HepG2 (cell line): Measurements from ENCODE around the gene HSF4. TPM values are rescaled to one million over a fixed set of nuclear protein-coding genes. Genes with fewer than 3 reads are reported as not detected.

ENCODE experiments used
- AGO1 ChIP-seq: fragments of 200-400 bp; formaldehyde crosslinking; IDR thresholded peaks from 2 replicates; pipeline ENCODE4 v1.6.1; 2017; ENCODE audit warnings: mild to moderate bottlenecking, low read depth, low read length, moderate library complexity; ENCODE audit not compliant: poor library complexity, severe bottlenecking
- CBX5 ChIP-seq: sonication (generic); formaldehyde crosslinking; IDR thresholded peaks from 2 replicates; pipeline ENCODE4 v1.4.0; 2020; ENCODE audit warnings: missing genetic modification reagents, borderline replicate concordance
- ELF4 ChIP-seq: sonication (generic); formaldehyde crosslinking; IDR thresholded peaks from 2 replicates; pipeline ENCODE4 v1.5.0; 2020; ENCODE audit warnings: missing genetic modification reagents, mild to moderate bottlenecking, moderate library complexity, borderline replicate concordance
- HNRNPK ChIP-seq: fragments of 200-400 bp; formaldehyde crosslinking; IDR thresholded peaks from 2 replicates; pipeline ENCODE4 v1.6.1; 2018; ENCODE audit warnings: low read length, low read depth, moderate library complexity, mild to moderate bottlenecking; ENCODE audit not compliant: poor library complexity, severe bottlenecking
- KLF15 ChIP-seq: sonication (generic); formaldehyde crosslinking; IDR thresholded peaks from 2 replicates; pipeline ENCODE4 v1.8.1; 2023; ENCODE audit warnings: borderline replicate concordance, mild to moderate bottlenecking, inconsistent platforms, missing genetic modification reagents, mixed read lengths
- RARG ChIP-seq: sonication (generic); formaldehyde crosslinking; IDR thresholded peaks from 2 replicates; pipeline ENCODE4 v1.4.0; 2020; ENCODE audit warnings: low read depth, mild to moderate bottlenecking, missing genetic modification reagents
- YY1 ChIP-seq: IDR thresholded peaks from 2 replicates; pipeline ENCODE4 v1.6.1; 2011; ENCODE audit warnings: low read length, low read depth, moderate library complexity, mild to moderate bottlenecking; ENCODE audit not compliant: insufficient read depth, insufficient replicate concordance
- ZFP36 ChIP-seq: fragments of 150-350 bp; IDR thresholded peaks from 2 replicates; pipeline ENCODE4 v1.6.1; 2018; ENCODE audit warnings: borderline replicate concordance, low read length, low read depth; ENCODE audit not compliant: partially characterized antibody
- ZNF224 ChIP-seq: sonication (generic); formaldehyde crosslinking; IDR thresholded peaks from 2 replicates; pipeline ENCODE4 v1.5.0; 2020; ENCODE audit warnings: mild to moderate bottlenecking, missing genetic modification reagents
- ZNF687 ChIP-seq: sonication (generic); formaldehyde crosslinking; IDR thresholded peaks from 2 replicates; pipeline ENCODE4 v1.5.1; 2020; ENCODE audit warnings: mild to moderate bottlenecking, missing genetic modification reagents, moderate library complexity
- polyA plus RNA-seq, 8 experiments: library from polyadenylated mRNA; depleted of rRNA in 3 of 8; stranded (reverse) in 7 of 8; unstranded in 1 of 8; fragments of >200 nt; fragmentation: Illumina TruSeq in 4 of 8; extraction: Trizol in 4 of 8; gene quantifications; 2 replicates each; pipeline versions ENCODE4 v1.2.1 to v1.2.3, GENCODE V29; 2011 to 2016; ENCODE audit warnings: low read depth in 4 of 8, missing spikeins in 1 of 8, mixed read lengths in 1 of 8; ENCODE audit not compliant: insufficient read depth in 1 of 8
- total RNA-seq, 5 experiments: library from RNA; depleted of rRNA; stranded (reverse); fragments of >200 nt; fragmentation: Illumina TruSeq; extraction: Trizol; gene quantifications; 2 replicates each; pipeline ENCODE4 v1.2.3, GENCODE V29; 2016; ENCODE audit warnings: low read depth in 1 of 5
- TF ChIP-seq, protein P1 (sequence below): sonication (generic); formaldehyde crosslinking; IDR thresholded peaks from 2 replicates; pipeline ENCODE4 v1.4.0; 2020; ENCODE audit warnings: missing genetic modification reagents, borderline replicate concordance
- TF ChIP-seq, protein P2 (sequence below): sonication (generic); formaldehyde crosslinking; IDR thresholded peaks from 2 replicates; pipeline ENCODE4 v1.4.0; 2020; ENCODE audit warnings: mild to moderate bottlenecking, missing genetic modification reagents, borderline replicate concordance
- TF ChIP-seq, protein P3 (sequence below): sonication (generic); formaldehyde crosslinking; IDR thresholded peaks from 2 replicates; pipeline ENCODE4 v1.4.0; 2020; ENCODE audit warnings: low read depth, mild to moderate bottlenecking, missing genetic modification reagents
- TF ChIP-seq, protein P4 (sequence below): sonication (generic); formaldehyde crosslinking; IDR thresholded peaks from 2 replicates; pipeline ENCODE4 v1.5.0; 2020; ENCODE audit warnings: missing genetic modification reagents

Gene HSF4
- total and polyA plus RNA-seq, 2 of the 13 experiments (the other 11 are each of a cell fraction or from before 2014, with no cell fraction given) = 3.5 to 16.9 TPM

DNA sequence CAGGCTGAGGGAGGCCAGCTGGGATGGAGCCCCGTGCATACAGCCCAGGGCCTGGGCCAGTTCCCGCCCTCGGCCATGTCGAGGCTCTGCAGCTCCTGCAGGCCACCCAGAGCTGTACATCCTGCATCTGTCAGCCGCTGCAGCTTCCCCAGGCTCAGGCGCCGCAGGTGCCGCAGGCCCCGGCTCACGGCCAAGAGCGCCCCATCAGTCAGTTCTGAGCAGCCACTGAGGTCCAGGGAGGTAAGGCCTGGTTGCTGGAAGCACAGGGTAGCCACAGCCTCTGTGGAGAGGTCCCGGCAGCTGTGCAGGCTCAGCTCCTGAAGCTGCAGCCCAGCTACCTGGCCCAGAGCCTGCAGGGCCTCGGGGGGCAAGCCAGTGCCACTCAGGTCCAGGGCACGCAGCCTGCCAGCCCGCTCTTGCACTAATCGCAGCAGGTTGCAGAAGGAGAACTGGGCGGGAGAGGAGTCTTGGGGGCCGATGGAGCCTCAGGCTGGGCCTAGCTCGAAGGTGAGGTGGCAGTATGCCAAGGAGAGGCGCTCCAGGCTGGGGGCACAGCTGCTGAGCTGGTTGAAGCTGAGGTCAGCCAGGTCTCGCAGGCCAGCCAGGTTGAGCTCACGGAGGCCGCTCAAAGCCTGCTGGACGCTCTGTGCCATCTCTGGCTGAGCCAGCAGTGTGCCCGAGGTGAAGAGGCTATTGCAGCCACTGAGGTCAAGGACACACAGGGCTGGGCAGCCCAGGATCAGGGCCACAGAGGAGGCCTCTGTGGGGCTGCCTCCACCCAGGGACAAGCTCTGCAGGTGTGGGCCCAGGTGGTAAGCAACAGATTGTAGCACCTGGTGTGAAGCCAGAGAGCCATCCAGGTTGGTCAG, 45.8 kb downstream of the HSF4 start (continued):
- TF ChIP-seq, protein P1, sequence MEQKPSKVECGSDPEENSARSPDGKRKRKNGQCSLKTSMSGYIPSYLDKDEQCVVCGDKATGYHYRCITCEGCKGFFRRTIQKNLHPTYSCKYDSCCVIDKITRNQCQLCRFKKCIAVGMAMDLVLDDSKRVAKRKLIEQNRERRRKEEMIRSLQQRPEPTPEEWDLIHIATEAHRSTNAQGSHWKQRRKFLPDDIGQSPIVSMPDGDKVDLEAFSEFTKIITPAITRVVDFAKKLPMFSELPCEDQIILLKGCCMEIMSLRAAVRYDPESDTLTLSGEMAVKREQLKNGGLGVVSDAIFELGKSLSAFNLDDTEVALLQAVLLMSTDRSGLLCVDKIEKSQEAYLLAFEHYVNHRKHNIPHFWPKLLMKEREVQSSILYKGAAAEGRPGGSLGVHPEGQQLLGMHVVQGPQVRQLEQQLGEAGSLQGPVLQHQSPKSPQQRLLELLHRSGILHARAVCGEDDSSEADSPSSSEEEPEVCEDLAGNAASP (CRISPR knock-in tag) = peak; percentile 37; the same call in 1 of the 2 replicates
- TF ChIP-seq ZNF687 (CRISPR knock-in tag) = peak; percentile 63
- TF ChIP-seq, protein P2, sequence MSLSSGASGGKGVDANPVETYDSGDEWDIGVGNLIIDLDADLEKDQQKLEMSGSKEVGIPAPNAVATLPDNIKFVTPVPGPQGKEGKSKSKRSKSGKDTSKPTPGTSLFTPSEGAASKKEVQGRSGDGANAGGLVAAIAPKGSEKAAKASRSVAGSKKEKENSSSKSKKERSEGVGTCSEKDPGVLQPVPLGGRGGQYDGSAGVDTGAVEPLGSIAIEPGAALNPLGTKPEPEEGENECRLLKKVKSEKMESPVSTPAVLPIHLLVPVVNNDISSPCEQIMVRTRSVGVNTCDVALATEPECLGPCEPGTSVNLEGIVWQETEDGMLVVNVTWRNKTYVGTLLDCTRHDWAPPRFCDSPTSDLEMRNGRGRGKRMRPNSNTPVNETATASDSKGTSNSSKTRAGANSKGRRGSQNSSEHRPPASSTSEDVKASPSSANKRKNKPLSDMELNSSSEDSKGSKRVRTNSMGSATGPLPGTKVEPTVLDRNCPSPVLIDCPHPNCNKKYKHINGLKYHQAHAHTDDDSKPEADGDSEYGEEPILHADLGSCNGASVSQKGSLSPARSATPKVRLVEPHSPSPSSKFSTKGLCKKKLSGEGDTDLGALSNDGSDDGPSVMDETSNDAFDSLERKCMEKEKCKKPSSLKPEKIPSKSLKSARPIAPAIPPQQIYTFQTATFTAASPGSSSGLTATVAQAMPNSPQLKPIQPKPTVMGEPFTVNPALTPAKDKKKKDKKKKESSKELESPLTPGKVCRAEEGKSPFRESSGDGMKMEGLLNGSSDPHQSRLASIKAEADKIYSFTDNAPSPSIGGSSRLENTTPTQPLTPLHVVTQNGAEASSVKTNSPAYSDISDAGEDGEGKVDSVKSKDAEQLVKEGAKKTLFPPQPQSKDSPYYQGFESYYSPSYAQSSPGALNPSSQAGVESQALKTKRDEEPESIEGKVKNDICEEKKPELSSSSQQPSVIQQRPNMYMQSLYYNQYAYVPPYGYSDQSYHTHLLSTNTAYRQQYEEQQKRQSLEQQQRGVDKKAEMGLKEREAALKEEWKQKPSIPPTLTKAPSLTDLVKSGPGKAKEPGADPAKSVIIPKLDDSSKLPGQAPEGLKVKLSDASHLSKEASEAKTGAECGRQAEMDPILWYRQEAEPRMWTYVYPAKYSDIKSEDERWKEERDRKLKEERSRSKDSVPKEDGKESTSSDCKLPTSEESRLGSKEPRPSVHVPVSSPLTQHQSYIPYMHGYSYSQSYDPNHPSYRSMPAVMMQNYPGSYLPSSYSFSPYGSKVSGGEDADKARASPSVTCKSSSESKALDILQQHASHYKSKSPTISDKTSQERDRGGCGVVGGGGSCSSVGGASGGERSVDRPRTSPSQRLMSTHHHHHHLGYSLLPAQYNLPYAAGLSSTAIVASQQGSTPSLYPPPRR = no peak
- no peak for TF ChIP-seq CBX5 (CRISPR knock-in tag)
- no peak for TF ChIP-seq HNRNPK
- no peak for TF ChIP-seq ZFP36
- TF ChIP-seq, protein P3, sequence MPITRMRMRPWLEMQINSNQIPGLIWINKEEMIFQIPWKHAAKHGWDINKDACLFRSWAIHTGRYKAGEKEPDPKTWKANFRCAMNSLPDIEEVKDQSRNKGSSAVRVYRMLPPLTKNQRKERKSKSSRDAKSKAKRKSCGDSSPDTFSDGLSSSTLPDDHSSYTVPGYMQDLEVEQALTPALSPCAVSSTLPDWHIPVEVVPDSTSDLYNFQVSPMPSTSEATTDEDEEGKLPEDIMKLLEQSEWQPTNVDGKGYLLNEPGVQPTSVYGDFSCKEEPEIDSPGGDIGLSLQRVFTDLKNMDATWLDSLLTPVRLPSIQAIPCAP = no peak
- no peak for TF ChIP-seq ZNF224 (CRISPR knock-in tag)
- no peak for TF ChIP-seq ELF4 (CRISPR knock-in tag)
- peak; percentile 58 for TF ChIP-seq AGO1
- no peak for TF ChIP-seq RARG (CRISPR knock-in tag)
- no peak for TF ChIP-seq KLF15 (CRISPR knock-in tag)
- no peak for TF ChIP-seq YY1
- TF ChIP-seq, protein P4, sequence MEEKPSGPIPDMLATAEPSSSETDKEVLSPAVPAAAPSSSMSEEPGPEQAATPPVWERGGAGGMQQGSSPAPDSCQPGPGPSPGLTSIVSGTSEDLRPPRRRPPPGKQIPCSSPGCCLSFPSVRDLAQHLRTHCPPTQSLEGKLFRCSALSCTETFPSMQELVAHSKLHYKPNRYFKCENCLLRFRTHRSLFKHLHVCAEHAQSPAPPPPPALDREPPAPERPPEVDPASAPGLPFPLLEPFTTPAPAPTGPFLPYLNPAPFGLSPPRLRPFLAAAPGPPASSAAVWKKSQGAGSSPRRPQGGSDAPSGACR (CRISPR knock-in tag) = no peak
